Neural progenitor cell (in vitro differentiated cells): ENCODE measurements around the gene PHEX. TPM values are rescaled to one million over a fixed set of nuclear protein-coding genes. Genes with fewer than 3 reads are reported as not detected.

Experiments
- DNase-seq: peaks from one replicate; pipeline ENCODE4 v3.0.0-alpha.2; 2016; ENCODE audit warnings: low spot score
- H2AFZ ChIP-seq: fragments of 200-600 bp; sonication (generic); replicated peaks from 2 replicates; pipeline ENCODE4 v1.6.1; 2016; ENCODE audit warnings: antibody characterized with exemption
- H3F3A ChIP-seq: fragments of 200-600 bp; sonication (generic); 2 replicates; pipeline ENCODE4 v1.6.1; 2016; ENCODE audit warnings: antibody characterized with exemption, low read depth
- H3K27ac ChIP-seq: fragments of 200-600 bp; sonication (generic); 2 replicates; pipeline ENCODE4 v1.5.1; 2016; ENCODE audit warnings: mild to moderate bottlenecking
- H3K27me3 ChIP-seq: fragments of 200-600 bp; sonication (generic); 2 replicates; pipeline ENCODE4 v1.6.1; 2016; ENCODE audit warnings: mild to moderate bottlenecking, moderate library complexity
- H3K36me3 ChIP-seq: fragments of 200-600 bp; sonication (generic); 2 replicates; pipeline ENCODE4 v1.5.1; 2016
- H3K4me1 ChIP-seq: fragments of 200-600 bp; sonication (generic); 2 replicates; pipeline ENCODE4 v1.6.1; 2016; ENCODE audit warnings: mixed run types
- H3K4me2 ChIP-seq: fragments of 200-600 bp; sonication (generic); 2 replicates; pipeline ENCODE4 v1.6.1; 2016
- H3K4me3 ChIP-seq: fragments of 200-600 bp; sonication (generic); 2 replicates; pipeline ENCODE4 v1.5.1; 2016
- H3K79me2 ChIP-seq: fragments of 200-600 bp; sonication (generic); 2 replicates; pipeline ENCODE4 v1.6.1; 2016; ENCODE audit warnings: low read depth
- H3K9ac ChIP-seq: fragments of 200-600 bp; sonication (generic); 2 replicates; pipeline ENCODE4 v1.6.1; 2016
- H3K9me3 ChIP-seq: fragments of 200-600 bp; sonication (generic); 2 replicates; pipeline ENCODE4 v1.5.1; 2016; ENCODE audit warnings: low read depth
- H4K20me1 ChIP-seq: fragments of 200-600 bp; sonication (generic); 2 replicates; pipeline ENCODE4 v1.6.1; 2016; ENCODE audit warnings: low read depth
- H3K27ac Mint-ChIP-seq: 3 replicates; pipeline ENCODE4 v1.8.0; 2021; ENCODE audit warnings: mixed read lengths
- H3K27me3 Mint-ChIP-seq: 2 replicates; pipeline ENCODE4 v1.8.0; 2022; ENCODE audit warnings: low read depth, mild to moderate bottlenecking, inconsistent platforms, moderate library complexity, mixed read lengths; ENCODE audit not compliant: insufficient read depth
- H3K36me3 Mint-ChIP-seq: 3 replicates; pipeline ENCODE4 v1.8.0; 2021; ENCODE audit warnings: mixed read lengths
- H3K4me1 Mint-ChIP-seq: 3 replicates; pipeline ENCODE4 v1.8.0; 2021; ENCODE audit warnings: mixed read lengths
- H3K4me3 Mint-ChIP-seq: 3 replicates; pipeline ENCODE4 v1.8.0; 2021; ENCODE audit warnings: mild to moderate bottlenecking, moderate library complexity, mixed read lengths
- H3K9me3 Mint-ChIP-seq: 3 replicates; pipeline ENCODE4 v1.8.0; 2020; ENCODE audit warnings: mixed read lengths
- EZH2 ChIP-seq: fragments of 200-600 bp; sonication (generic); IDR thresholded peaks from 2 replicates; pipeline ENCODE4 v1.6.1; 2017; ENCODE audit warnings: antibody characterized with exemption, mild to moderate bottlenecking, moderate library complexity
- EZH2phosphoT487 ChIP-seq: fragments of 200-600 bp; sonication (generic); IDR thresholded peaks from 2 replicates; pipeline ENCODE4 v1.6.1; 2017; ENCODE audit warnings: antibody characterized with exemption
- total RNA-seq: library from RNA; depleted of rRNA; stranded (reverse); fragments of >200 nt; gene quantifications from 2 replicates; pipeline ENCODE4 v1.2.3, GENCODE V29; 2015; ENCODE audit warnings: low replicate concordance
- TF ChIP-seq, protein P1 (sequence below): fragments of 200-600 bp; sonication (generic); IDR thresholded peaks from 2 replicates; pipeline ENCODE4 v1.5.1; 2017; ENCODE audit warnings: antibody characterized with exemption, mild to moderate bottlenecking

The PHEX gene
- total RNA-seq, 1 donor from 2014 or later, result 0.07 TPM

DNA sequence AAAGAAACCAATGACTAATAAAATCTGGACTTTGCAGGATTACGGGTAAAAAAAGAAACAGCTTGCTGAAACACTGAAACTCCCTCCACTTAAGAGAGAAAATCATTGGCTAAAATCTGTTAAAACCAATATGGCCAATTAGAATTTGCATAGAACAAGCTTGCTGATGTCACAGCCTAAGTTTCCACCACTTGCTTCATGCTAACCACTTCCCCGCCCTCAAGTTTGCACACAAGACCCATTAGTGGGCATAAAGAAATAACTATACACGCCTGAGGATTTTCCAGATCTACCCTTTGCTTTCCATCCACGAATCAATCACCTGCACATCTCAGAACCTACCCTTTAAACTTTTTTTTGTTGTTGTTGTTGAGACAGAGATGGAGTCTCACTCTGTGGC is 42.7 kb upstream of the PHEX start:
- H3K4me3 Mint-ChIP-seq, result no peak overlapping the region
- Histone ChIP-seq H3K9me3 (no peaks in the 10 kb centered on the region), H3K4me1 (no peaks in the 10 kb centered on the region), H4K20me1 (no peaks in the 10 kb centered on the region), H3K4me3 (no peak overlapping the region), H3K36me3 (no peaks in the 10 kb centered on the region), H3K27me3 (no peaks in the 10 kb centered on the region), H3K4me2 (no peak overlapping the region), H3K79me2 (no peaks in the 10 kb centered on the region), H3K27ac (no peak overlapping the region), H2AFZ (no peak overlapping the region), H3K9ac (no peak overlapping the region), H3F3A (no peaks in the 10 kb centered on the region)
- H3K36me3 Mint-ChIP-seq, result peaks cover 27% of the 10 kb centered on the region
- peaks cover 4% of the 10 kb centered on the region for H3K4me1 Mint-ChIP-seq
- no peak for DNase-seq
- peaks cover 3% of the 10 kb centered on the region for H3K27me3 Mint-ChIP-seq
- TF ChIP-seq, protein P1, sequence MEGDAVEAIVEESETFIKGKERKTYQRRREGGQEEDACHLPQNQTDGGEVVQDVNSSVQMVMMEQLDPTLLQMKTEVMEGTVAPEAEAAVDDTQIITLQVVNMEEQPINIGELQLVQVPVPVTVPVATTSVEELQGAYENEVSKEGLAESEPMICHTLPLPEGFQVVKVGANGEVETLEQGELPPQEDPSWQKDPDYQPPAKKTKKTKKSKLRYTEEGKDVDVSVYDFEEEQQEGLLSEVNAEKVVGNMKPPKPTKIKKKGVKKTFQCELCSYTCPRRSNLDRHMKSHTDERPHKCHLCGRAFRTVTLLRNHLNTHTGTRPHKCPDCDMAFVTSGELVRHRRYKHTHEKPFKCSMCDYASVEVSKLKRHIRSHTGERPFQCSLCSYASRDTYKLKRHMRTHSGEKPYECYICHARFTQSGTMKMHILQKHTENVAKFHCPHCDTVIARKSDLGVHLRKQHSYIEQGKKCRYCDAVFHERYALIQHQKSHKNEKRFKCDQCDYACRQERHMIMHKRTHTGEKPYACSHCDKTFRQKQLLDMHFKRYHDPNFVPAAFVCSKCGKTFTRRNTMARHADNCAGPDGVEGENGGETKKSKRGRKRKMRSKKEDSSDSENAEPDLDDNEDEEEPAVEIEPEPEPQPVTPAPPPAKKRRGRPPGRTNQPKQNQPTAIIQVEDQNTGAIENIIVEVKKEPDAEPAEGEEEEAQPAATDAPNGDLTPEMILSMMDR, result no peak
- TF ChIP-seq EZH2phosphoT487 (no peak), EZH2 (no peak)
- no peaks in the 10 kb centered on the region for H3K9me3 Mint-ChIP-seq
- no peak overlapping the region for H3K27ac Mint-ChIP-seq

DNA sequence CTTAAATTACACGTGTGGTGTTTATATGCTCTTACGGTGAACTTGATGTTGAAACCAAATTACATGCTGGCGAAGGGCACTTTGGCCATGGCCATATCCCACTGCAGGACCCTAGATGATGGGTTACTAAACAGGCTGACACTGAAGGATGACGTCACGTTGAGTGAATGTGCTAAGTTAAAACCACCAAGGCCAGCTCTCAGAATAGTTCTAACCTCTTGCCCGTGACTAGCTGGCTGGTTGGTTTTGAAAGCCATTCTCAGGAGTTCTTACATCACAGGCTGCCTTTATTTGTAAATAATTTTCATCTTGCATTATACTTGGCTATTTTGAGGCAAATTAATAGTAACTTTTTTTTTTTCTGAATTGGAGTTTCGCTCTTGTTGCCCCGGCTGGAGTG is 41.3 kb upstream of the PHEX start:
- Mint-ChIP-seq H3K27me3 (peaks cover 3% of the 10 kb centered on the region), H3K36me3 (peaks cover 31% of the 10 kb centered on the region), H3K4me1 (peaks cover 4% of the 10 kb centered on the region), H3K4me3 (no peak overlapping the region), H3K27ac (no peak overlapping the region), H3K9me3 (no peaks in the 10 kb centered on the region)
- Histone ChIP-seq H3K4me2 (no peak overlapping the region), H3K79me2 (no peaks in the 10 kb centered on the region), H3K4me3 (no peak overlapping the region), H3K27ac (no peak overlapping the region), H3K9me3 (no peaks in the 10 kb centered on the region), H3K27me3 (no peaks in the 10 kb centered on the region), H3K9ac (no peak overlapping the region), H2AFZ (no peak overlapping the region), H3K4me1 (no peaks in the 10 kb centered on the region), H3K36me3 (no peaks in the 10 kb centered on the region), H4K20me1 (no peaks in the 10 kb centered on the region), H3F3A (no peaks in the 10 kb centered on the region)
- no peak for DNase-seq
- no peak for TF ChIP-seq EZH2phosphoT487
- TF ChIP-seq, protein P1, result no peak
- TF ChIP-seq EZH2, result no peak

DNA sequence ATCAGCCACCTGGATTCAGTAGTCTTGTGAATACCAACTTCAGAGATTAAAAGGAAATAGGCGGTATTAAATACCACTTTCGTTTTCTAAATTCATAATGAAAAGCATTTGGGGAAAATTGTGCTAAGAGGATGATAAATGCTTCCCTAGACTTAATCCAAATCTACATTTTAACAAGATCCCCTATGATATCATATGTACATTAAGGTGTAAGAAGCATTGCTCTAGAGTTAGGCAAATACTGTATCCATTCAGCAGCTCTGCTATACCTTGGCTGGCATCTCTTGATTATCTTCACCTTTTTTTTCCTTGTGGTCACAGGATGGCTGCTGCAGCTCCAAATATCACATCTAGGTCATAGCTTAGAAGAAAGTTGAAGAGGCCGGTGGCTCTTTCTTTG is 40.6 kb upstream of the PHEX start:
- TF ChIP-seq, protein P1, result no peak
- TF ChIP-seq EZH2phosphoT487 (no peak), EZH2 (no peak)
- H3K27ac Mint-ChIP-seq, result no peak overlapping the region
- H3K27me3 ChIP-seq, result no peaks in the 10 kb centered on the region
- H3K27ac ChIP-seq, result no peak overlapping the region
- no peak for DNase-seq
- H3K4me3 ChIP-seq, result no peak overlapping the region
- H3K4me3 Mint-ChIP-seq, result no peak overlapping the region
- H2AFZ ChIP-seq, result no peak overlapping the region
- no peaks in the 10 kb centered on the region for H3F3A ChIP-seq
- peaks cover under 1% of the 10 kb centered on the region for H3K9me3 ChIP-seq
- H3K4me1 Mint-ChIP-seq, result peaks cover 4% of the 10 kb centered on the region
- no peaks in the 10 kb centered on the region for H3K36me3 ChIP-seq
- peaks cover 3% of the 10 kb centered on the region for H3K27me3 Mint-ChIP-seq
- no peak overlapping the region for H3K4me2 ChIP-seq
- peaks cover 33% of the 10 kb centered on the region for H3K36me3 Mint-ChIP-seq
- no peaks in the 10 kb centered on the region for H3K79me2 ChIP-seq
- no peaks in the 10 kb centered on the region for H3K4me1 ChIP-seq
- no peaks in the 10 kb centered on the region for H4K20me1 ChIP-seq
- H3K9me3 Mint-ChIP-seq, result no peaks in the 10 kb centered on the region
- no peak overlapping the region for H3K9ac ChIP-seq

DNA sequence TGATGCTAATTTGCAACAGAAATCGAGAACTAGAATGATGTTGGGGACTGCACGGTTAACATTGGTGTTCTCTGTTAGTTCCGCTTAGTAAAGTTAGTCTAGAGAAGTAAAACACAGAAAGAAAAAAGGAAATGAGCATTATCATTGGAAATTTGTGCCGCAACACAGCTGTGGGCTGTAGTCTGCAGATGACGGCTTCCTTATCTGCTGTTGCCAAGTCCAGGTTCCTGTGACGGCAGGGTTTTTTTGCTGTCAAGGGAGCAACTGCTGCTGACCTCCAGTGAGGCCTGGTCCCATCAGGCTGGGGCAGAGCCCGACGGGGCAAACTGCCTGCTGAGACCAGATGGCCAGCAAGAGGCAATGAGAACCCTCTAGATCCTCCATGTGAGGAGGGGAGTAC is 38.9 kb upstream of the PHEX start:
- peaks cover 2% of the 10 kb centered on the region for H3K27me3 Mint-ChIP-seq
- H3K36me3 Mint-ChIP-seq, result peaks cover 31% of the 10 kb centered on the region
- no peak for DNase-seq

More for the DNA sequence above, 38.9 kb upstream of the PHEX start:
- H3K27me3 ChIP-seq, result no peaks in the 10 kb centered on the region
- H3K4me1 Mint-ChIP-seq, result no peaks in the 10 kb centered on the region
- no peak overlapping the region for H3K9ac ChIP-seq
- H3K4me1 ChIP-seq, result no peaks in the 10 kb centered on the region
- H3K4me2 ChIP-seq, result no peak overlapping the region
- no peaks in the 10 kb centered on the region for H3F3A ChIP-seq
- TF ChIP-seq EZH2, result no peak
- TF ChIP-seq, protein P1, result no peak
- TF ChIP-seq EZH2phosphoT487, result no peak
- no peak overlapping the region for H3K27ac ChIP-seq
- no peak overlapping the region for H3K4me3 Mint-ChIP-seq
- H3K36me3 ChIP-seq, result no peaks in the 10 kb centered on the region
- no peak overlapping the region for H2AFZ ChIP-seq
- H3K9me3 Mint-ChIP-seq, result no peaks in the 10 kb centered on the region
- H3K4me3 ChIP-seq, result no peak overlapping the region
- no peaks in the 10 kb centered on the region for H4K20me1 ChIP-seq
- H3K9me3 ChIP-seq, result peaks cover 3% of the 10 kb centered on the region
- no peak overlapping the region for H3K27ac Mint-ChIP-seq
- no peaks in the 10 kb centered on the region for H3K79me2 ChIP-seq
